ENCODE data around the gene C1orf159. TPM values are rescaled to one million over a fixed set of nuclear protein-coding genes. Genes with fewer than 3 reads are reported as not detected.
A peak's percentile ranks its signal among the peaks of the same experiment; 100 is the strongest.

The C1orf159 gene
- total and polyA plus RNA-seq, 7 donors: 1.5 to 6.7 (median 3.5) TPM

DNA sequence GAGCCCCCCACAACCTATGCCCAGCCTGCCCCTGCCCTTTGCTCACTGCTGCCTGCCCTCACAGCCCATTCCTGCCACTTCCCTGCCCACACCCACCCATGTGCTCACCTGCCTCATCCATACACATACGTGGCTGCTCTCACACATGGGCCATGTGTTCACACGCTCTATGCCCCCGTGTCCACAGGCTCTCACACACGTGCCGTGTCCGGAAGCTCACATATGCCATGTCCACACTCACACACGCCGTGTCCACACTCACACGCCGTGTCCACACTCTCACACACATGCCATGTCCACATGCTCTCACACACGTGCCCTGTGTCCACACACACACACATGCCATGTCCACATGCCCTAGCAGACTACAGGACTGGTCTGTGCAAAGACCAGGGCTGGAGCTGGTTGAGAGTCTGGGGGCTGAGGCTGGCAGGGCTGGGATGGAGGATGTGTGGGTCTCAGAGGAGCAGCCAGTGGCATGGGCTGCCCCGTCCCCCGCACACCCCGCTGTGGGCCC is 41.2 kb downstream of the C1orf159 start:
- DNase-seq: peak in 1 of 2 donors; percentile 28
- peaks cover 4% of the 10 kb centered on the region for H3K4me1 ChIP-seq
- no peaks in the 10 kb centered on the region for H3K36me3 ChIP-seq (ENCODE audit: insufficient read depth in 1 of 2, low read depth in 1 of 2)
- 60 to 72% (median 61%) methylated on average over 14 of the region's 14 CpGs for WGBS, 3 donors
- peaks cover 0 to 54% (median 15%) of the 10 kb centered on the region in 3 donors for H3K27me3 ChIP-seq (ENCODE audit: insufficient read depth in 3 of 3, low read length in 2 of 3)
- intact Hi-C loops (cut with DNase I): no loop called here
- H3K27ac ChIP-seq: no peak overlapping the region
- ATAC-seq: peak in 1 of 4 donors; percentile 9
- H3K4me3 ChIP-seq: no peak overlapping the region
- H3K9me3 ChIP-seq: no peaks in the 10 kb centered on the region
- TF ChIP-seq, protein P1, sequence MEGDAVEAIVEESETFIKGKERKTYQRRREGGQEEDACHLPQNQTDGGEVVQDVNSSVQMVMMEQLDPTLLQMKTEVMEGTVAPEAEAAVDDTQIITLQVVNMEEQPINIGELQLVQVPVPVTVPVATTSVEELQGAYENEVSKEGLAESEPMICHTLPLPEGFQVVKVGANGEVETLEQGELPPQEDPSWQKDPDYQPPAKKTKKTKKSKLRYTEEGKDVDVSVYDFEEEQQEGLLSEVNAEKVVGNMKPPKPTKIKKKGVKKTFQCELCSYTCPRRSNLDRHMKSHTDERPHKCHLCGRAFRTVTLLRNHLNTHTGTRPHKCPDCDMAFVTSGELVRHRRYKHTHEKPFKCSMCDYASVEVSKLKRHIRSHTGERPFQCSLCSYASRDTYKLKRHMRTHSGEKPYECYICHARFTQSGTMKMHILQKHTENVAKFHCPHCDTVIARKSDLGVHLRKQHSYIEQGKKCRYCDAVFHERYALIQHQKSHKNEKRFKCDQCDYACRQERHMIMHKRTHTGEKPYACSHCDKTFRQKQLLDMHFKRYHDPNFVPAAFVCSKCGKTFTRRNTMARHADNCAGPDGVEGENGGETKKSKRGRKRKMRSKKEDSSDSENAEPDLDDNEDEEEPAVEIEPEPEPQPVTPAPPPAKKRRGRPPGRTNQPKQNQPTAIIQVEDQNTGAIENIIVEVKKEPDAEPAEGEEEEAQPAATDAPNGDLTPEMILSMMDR (IDR thresholded peaks at IDR 0.05): no peak

- Histone ChIP-seq H3K27me3 (ENCODE audit: insufficient read depth in 3 of 3, low read length in 2 of 3) (peaks cover 0 to 61% (median 18%) of the 10 kb centered on the region in 3 donors), H3K4me1 (peaks cover 3% of the 10 kb centered on the region), H3K36me3 (ENCODE audit: insufficient read depth in 1 of 2, low read depth in 1 of 2) (no peaks in the 10 kb centered on the region), H3K27ac (no peak within 1 kb of the TSS), H3K9me3 (no peaks in the 10 kb centered on the region), H3K4me3 (no peak within 1 kb of the TSS)
- TF ChIP-seq, protein P1 (IDR thresholded peaks at IDR 0.05): no peak
- 57 to 66% (median 58%) methylated on average over 30 to 35 of the region's 35 CpGs for WGBS, 3 donors
- intact Hi-C loops (cut with DNase I): no loop called here
- peak in 1 of 4 donors; percentile 31 for ATAC-seq
- peak in 1 of 2 donors; percentile 15 for DNase-seq
Observed at GRCh38 chr1:1073743-1074587, 41.9 kb downstream of the C1orf159 start, which contains the start of gene RNF223. Gene RNF223, minus strand, starts transcription at chr1:1074306. Its CDS starts 1,740 bp downstream, at chr1:1072566.

- H3K27me3 ChIP-seq (ENCODE audit: insufficient read depth in 3 of 3, low read length in 2 of 3): peaks cover 0 to 69% (median 22%) of the 10 kb centered on the region in 3 donors
- DNase-seq (no peak), ATAC-seq (no peak)
- H3K4me3 ChIP-seq: no peak overlapping the region
- H3K36me3 ChIP-seq (ENCODE audit: insufficient read depth in 1 of 2, low read depth in 1 of 2): no peaks in the 10 kb centered on the region
- H3K9me3 ChIP-seq: no peaks in the 10 kb centered on the region
- intact Hi-C loops (cut with DNase I): no loop called here
- H3K27ac ChIP-seq: no peak overlapping the region
- TF ChIP-seq, protein P1 (IDR thresholded peaks at IDR 0.05): no peak
- 72 to 81% (median 76%) methylated on average over 27 to 28 of the region's 28 CpGs for WGBS, 3 donors
- peaks cover 3% of the 10 kb centered on the region for H3K4me1 ChIP-seq
Observed at GRCh38 chr1:1072849-1073742, 42.8 kb downstream of the C1orf159 start.

- Histone ChIP-seq H3K4me1 (peaks cover 3% of the 10 kb centered on the region), H3K36me3 (ENCODE audit: insufficient read depth in 1 of 2, low read depth in 1 of 2) (no peaks in the 10 kb centered on the region), H3K27ac (no peak overlapping the region), H3K4me3 (no peak overlapping the region), H3K27me3 (ENCODE audit: insufficient read depth in 3 of 3, low read length in 2 of 3) (peaks cover 0 to 76% (median 28%) of the 10 kb centered on the region in 3 donors), H3K9me3 (no peaks in the 10 kb centered on the region)
- WGBS, 3 donors: 63 to 81% (median 68%) methylated on average over 19 to 21 of the region's 21 CpGs
- intact Hi-C loops (cut with DNase I): no loop called here
- no peak for DNase-seq
- ATAC-seq: no peak
- TF ChIP-seq, protein P1 (IDR thresholded peaks at IDR 0.05): no peak
Observed at GRCh38 chr1:1072299-1072848, 43.5 kb downstream of the C1orf159 start.
